Measurements from ENCODE around the gene TRIB2. TPM values are rescaled to one million over a fixed set of nuclear protein-coding genes. Genes with fewer than 3 reads are reported as not detected.

Gene TRIB2
- polyA plus RNA-seq, 1 experiment: 12.2 TPM

DNA sequence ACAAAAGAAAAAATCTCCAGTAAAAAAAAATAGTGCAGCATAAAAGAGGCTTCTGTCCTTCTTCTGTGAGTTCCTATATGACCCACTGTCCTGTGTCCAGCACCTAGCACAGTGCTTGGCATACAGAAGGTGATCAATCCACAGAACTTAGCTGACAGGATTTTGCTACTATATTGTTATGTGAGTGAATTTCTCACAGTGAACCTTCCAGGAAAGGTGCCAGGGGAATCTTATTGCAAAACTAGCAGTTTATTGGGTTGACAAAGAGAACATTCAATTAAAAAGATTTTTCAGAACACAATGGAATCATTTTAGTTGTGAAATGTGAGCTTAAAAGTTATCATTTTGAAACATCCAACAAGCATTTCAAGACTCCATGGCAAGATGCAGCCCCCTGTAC, 12.4 kb upstream of the TRIB2 start:
- no peak overlapping the region for H3K4me3 ChIP-seq (ENCODE audit: low read depth, low read length)
- no peak overlapping the region for H3K27ac ChIP-seq (ENCODE audit: low read depth, low read length)
- no peak for DNase-seq (ENCODE audit: low read depth, low spot score)
- no peaks in the 10 kb centered on the region for H3K27me3 ChIP-seq (ENCODE audit: control insufficient read depth, insufficient read depth, low read length)
- TF ChIP-seq, protein P1, sequence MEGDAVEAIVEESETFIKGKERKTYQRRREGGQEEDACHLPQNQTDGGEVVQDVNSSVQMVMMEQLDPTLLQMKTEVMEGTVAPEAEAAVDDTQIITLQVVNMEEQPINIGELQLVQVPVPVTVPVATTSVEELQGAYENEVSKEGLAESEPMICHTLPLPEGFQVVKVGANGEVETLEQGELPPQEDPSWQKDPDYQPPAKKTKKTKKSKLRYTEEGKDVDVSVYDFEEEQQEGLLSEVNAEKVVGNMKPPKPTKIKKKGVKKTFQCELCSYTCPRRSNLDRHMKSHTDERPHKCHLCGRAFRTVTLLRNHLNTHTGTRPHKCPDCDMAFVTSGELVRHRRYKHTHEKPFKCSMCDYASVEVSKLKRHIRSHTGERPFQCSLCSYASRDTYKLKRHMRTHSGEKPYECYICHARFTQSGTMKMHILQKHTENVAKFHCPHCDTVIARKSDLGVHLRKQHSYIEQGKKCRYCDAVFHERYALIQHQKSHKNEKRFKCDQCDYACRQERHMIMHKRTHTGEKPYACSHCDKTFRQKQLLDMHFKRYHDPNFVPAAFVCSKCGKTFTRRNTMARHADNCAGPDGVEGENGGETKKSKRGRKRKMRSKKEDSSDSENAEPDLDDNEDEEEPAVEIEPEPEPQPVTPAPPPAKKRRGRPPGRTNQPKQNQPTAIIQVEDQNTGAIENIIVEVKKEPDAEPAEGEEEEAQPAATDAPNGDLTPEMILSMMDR (IDR thresholded peaks at IDR 0.05; ENCODE audit: low read depth, low read length): no peak
- CTCF ChIA-PET: interaction anchor here (5.1 kb wide), 1 partner anchor 12 kb away, joined by 26 read pairs; the partner anchor contains the start of gene TRIB2
- no peaks in the 10 kb centered on the region for H3K9me3 ChIP-seq (ENCODE audit: control insufficient read depth, insufficient read depth, low read length)
- POLR2A ChIA-PET: no interaction called here

DNA sequence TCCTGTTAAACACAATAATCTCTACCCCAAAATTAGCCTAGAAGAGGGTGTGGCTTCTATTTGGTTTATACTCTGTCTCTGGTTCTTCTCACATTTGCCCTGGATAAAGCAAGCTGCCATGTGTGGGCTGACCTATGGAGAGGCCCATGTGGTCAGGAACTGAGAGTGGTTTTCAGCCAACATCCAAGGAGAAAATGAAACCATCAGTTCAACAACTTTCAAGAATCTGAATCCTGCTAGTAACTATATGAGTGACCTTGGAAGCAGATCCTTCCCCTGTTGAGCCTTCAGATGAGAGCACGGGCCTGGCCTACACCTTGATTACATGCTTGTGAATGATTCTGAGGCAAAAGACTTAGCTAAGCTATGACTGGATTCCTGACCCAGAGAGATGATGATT, 11.5 kb upstream of the TRIB2 start:
- no peak for DNase-seq (ENCODE audit: low read depth, low spot score)
- no peak overlapping the region for H3K4me3 ChIP-seq (ENCODE audit: low read depth, low read length)
- no peaks in the 10 kb centered on the region for H3K9me3 ChIP-seq (ENCODE audit: control insufficient read depth, insufficient read depth, low read length)
- no peaks in the 10 kb centered on the region for H3K27me3 ChIP-seq (ENCODE audit: control insufficient read depth, insufficient read depth, low read length)
- TF ChIP-seq, protein P1 (IDR thresholded peaks at IDR 0.05; ENCODE audit: low read depth, low read length): no peak
- H3K27ac ChIP-seq (ENCODE audit: low read depth, low read length): no peak overlapping the region
- ChIA-PET POLR2A (no interaction called here), CTCF (interaction anchor here (5.1 kb wide), 1 partner anchor 11 kb away, joined by 26 read pairs; the partner anchor contains the start of gene TRIB2)

DNA sequence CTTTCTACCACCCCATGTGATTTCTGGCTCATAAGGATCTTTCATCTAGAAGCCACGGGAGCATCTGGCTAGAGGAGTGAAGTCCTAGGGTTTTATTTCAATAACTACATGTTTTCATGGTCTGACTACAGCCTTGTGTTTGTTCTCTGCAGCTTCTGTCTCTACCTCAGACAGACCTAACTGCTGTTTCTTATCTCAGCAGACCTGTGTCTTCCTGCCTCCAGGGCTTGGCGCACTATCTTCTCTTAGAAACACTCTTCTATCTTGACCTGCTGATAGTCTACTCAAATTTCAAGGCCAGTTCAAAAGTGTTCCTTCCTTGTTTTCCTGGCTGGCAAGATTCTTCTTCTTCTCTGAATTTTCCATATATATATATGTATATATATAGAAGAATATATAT, 11.0 kb upstream of the TRIB2 start:
- H3K9me3 ChIP-seq (ENCODE audit: control insufficient read depth, insufficient read depth, low read length): no peaks in the 10 kb centered on the region
- TF ChIP-seq, protein P1 (IDR thresholded peaks at IDR 0.05; ENCODE audit: low read depth, low read length): no peak
- no peak overlapping the region for H3K27ac ChIP-seq (ENCODE audit: low read depth, low read length)
- H3K4me3 ChIP-seq (ENCODE audit: low read depth, low read length): no peak overlapping the region
- CTCF ChIA-PET: interaction anchor here (5.1 kb wide), 1 partner anchor 11 kb away, joined by 26 read pairs; the partner anchor contains the start of gene TRIB2
- no peaks in the 10 kb centered on the region for H3K27me3 ChIP-seq (ENCODE audit: control insufficient read depth, insufficient read depth, low read length)
- POLR2A ChIA-PET: no interaction called here
- DNase-seq (ENCODE audit: low read depth, low spot score): no peak

DNA sequence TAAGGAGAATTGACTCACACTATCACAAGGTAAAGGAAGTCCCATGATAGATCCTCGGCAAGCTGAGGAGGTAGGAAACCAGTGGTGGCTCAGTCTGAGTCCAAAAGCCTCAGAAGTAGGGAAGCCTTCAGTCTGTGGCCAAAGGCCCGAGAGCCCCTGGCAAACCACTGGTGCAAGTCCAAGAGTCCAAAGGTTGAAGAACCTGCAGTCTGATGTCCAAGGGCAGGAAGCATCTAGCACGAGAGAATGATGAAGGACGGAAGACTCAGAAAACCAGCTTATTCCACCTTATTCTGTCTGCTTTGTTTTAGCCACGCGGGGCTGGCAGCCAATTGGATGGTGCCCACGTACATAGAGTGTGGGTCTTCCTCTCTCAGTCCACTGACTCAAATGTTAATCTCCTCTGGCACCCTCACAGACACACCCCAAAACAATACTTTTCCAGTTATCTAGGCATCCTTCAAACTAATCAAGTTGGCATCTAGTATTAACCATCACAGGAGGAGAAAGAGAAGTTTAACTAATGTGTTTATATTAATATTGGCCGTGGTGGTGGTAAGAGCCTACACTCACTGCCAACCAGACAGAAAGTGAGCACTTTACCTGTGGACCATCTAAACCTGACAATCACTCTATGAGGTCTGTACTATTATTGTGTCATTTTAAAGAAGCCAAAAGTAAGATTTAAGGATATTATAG, 8.1 kb upstream of the TRIB2 start:
- ChIA-PET CTCF (interaction anchor here (0.5 to 0.9 kb wide), 4 partner anchors 175 to 928 kb away, joined by 3 to 7 read pairs (median 4); no protein-coding TSS in a partner anchor), POLR2A (no interaction called here)
- Histone ChIP-seq H3K27ac (ENCODE audit: low read depth, low read length) (no peak overlapping the region), H3K27me3 (ENCODE audit: control insufficient read depth, insufficient read depth, low read length) (no peaks in the 10 kb centered on the region), H3K9me3 (ENCODE audit: control insufficient read depth, insufficient read depth, low read length) (no peaks in the 10 kb centered on the region), H3K4me3 (ENCODE audit: low read depth, low read length) (no peak overlapping the region)
- DNase-seq (ENCODE audit: low read depth, low spot score): no peak
- TF ChIP-seq, protein P1 (IDR thresholded peaks at IDR 0.05; ENCODE audit: low read depth, low read length): no peak

DNA sequence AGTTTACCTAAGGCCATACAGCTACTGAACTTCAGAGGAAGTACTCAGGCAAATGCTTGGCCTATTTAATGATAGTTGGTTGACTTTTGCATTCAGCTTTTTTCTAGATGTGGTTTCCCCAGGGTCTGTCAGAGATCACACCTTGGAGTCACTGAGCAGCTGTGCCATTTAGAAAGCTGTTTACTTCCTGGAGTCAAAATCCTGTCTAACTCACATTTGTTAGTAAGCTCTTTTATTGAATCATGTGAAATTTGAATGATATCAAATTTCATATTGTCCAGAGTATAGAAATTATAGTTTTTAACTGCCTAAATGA, 7.6 kb upstream of the TRIB2 start:
- no peak for DNase-seq (ENCODE audit: low read depth, low spot score)
- H3K9me3 ChIP-seq (ENCODE audit: control insufficient read depth, insufficient read depth, low read length): no peaks in the 10 kb centered on the region
- ChIA-PET CTCF (interaction anchor here (0.5 kb wide), 1 partner anchor 845 kb away, joined by 3 read pairs; no protein-coding TSS in a partner anchor), POLR2A (no interaction called here)
- H3K27me3 ChIP-seq (ENCODE audit: control insufficient read depth, insufficient read depth, low read length): no peaks in the 10 kb centered on the region
- H3K27ac ChIP-seq (ENCODE audit: low read depth, low read length): no peak overlapping the region
- TF ChIP-seq, protein P1 (IDR thresholded peaks at IDR 0.05; ENCODE audit: low read depth, low read length): no peak
- H3K4me3 ChIP-seq (ENCODE audit: low read depth, low read length): no peak overlapping the region

Measured in AG04450 (cell line).